Erythroblast (primary cell): ENCODE results near the gene FRK.
"Not testable (repeated sequence)": the region's sequence is repeated elsewhere in the genome, so short reads cannot be mapped to it uniquely, and the experiment has no call there.

Source experiments
- DNase-seq, 2 experiments: peaks; one replicate each; lab custom pipeline; 2025; lab: John Stamatoyannopoulos, UW
- GATA1 ChIP-seq: IDR thresholded peaks from 2 replicates; pipeline ENCODE4 v1.6.1; 2011; ENCODE audit warnings: low read depth, mild to moderate bottlenecking, control low read depth, low read length, moderate library complexity
- POLR2A ChIP-seq: IDR thresholded peaks from 2 replicates; pipeline ENCODE4 v1.6.1; 2011; ENCODE audit warnings: mild to moderate bottlenecking, low read length

FRK gene

DNA sequence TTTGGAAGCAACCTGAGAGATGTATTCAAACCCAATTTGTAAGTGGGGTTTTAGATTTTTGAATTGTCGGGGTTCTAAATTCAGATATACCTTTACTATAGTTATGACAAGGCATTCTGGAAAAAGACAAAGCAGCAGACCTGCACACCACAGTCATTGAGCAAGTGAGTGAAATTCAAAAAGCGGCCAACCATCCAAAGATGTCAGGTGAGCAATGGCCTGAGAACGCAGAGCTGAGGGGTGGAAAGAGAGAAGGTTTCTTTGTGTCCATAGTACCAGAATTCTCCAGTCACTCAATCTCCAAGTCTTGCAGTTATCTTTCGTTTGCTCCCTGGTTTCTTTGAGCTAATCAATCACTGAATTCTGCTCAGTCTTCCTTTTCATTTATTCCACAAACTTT lies 1.8 kb upstream of the FRK start:
- no peak for DNase-seq
- TF ChIP-seq GATA1 = no peak
- TF ChIP-seq POLR2A = no peak

DNA sequence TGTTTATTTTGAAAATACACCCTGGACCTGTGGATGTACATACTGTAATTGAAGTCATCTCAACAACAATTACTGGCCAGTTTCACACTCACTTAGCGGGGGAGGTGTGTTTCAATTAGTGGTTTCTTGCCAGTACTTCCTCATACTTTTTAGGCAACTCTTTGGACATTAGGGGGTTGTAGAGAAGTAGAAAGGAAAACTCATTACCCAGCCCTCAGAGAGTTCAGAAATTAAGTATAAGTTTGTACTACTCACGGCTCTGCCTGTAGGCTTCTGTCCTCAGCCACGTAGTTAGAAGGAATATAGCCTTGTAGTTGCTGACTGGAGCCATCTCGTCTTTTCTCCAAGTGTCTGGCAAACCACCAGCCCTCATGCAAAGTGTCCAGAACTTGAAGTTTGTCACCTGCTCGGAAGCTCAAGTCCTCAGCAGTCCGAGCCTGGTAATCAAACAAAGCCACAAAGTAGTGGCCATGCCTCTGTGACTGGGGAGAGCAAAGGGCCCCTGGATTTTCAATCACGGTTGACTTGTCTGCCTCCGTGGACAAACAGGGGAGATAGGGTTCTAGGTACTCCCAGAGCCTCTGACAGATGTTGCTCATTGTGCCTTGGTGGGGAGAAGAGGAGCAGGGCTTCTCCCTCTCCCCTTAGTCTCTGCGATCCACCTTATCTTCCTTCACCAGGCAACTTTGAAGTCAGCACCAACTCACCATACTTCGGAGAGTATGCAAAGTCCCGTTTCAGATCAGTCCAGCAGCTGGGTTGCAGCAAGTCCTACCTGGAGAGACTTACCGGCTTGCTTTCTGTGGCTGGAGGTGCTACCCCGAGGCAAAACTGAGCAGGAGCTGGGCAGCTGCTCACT lies 749 bp downstream of the FRK start:
- DNase-seq = peak; percentile 6 to 54
- TF ChIP-seq POLR2A (no peak), GATA1 (no peak)

DNA sequence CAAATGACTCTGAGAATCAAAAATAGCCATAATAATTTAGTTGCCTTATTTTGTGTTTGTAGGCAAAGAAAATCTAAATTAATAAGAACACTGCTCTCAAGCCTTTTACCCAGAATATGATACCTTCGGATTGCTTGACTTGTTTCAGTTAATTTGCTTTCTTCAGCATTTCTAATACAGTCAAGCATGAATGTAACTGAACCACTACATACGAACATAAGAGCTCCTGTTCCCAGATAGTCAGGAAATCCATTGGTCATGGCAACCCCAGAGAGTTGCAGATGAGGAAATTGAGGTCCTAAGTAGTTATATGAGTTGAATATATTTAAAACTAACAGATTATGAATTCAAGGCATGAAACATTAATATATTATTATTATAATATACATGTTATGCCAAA lies 2.9 kb downstream of the FRK start:
- no peak for DNase-seq
- no peak for TF ChIP-seq POLR2A
- no peak for TF ChIP-seq GATA1

DNA sequence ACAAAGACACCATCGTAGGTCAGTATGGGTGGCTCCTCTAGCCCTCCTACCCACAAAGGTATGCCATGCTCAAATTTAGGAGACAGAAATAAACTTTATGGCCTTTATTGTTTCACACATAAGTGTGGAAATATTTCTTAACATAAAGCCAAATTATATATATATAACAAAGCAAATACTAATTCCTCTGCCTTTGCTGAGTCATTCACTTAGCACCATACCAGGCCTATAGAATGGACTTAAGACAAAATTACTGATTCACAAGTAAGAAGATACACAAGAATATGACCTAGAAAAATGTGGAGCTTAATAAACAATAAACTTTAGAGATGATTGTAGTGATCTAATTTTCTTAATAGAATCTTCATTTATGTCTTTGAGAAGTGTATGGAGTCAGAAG lies 5.2 kb downstream of the FRK start:
- TF ChIP-seq POLR2A (no peak), GATA1 (no peak)
- DNase-seq = no peak

DNA sequence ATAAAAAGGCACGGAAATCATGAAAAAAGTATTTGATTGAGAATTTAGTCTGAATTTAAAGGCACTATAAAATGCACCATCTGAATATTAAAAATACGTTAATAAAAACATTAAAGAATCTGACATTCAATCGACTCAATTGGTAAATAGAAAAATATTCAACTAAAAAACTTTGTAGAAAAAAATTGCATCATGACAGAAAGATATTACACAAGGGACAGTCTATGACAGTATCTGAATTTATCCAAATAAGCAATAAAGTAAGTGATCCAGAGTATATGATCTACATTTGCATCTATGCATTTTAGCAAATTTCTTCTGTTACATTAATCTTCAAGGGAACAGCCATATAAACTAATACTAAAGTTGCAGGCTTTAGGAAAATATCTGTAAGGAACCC lies 9.4 kb downstream of the FRK start:
- TF ChIP-seq GATA1 = no peak
- TF ChIP-seq POLR2A = no peak
- no peak for DNase-seq

DNA sequence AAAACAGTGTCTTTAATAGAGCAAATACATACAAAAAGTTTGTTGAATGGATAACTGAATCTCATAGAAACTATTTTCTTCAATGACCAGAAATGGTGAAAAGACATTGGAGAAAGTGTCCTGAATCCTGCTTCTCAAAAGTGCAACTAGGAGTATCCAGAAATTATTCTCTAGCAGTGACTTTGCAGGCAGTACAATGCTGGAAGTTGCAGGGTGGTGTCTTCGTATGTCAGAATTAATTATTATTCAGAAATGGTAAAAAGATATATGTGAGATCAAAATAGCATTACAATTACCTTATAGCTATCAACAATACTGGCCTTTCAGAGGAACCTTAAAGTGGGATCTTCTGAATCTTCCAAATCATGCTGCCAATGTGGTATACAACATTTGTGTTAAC lies 10.0 kb downstream of the FRK start:
- DNase-seq = no peak
- no peak for TF ChIP-seq GATA1
- no peak for TF ChIP-seq POLR2A

DNA sequence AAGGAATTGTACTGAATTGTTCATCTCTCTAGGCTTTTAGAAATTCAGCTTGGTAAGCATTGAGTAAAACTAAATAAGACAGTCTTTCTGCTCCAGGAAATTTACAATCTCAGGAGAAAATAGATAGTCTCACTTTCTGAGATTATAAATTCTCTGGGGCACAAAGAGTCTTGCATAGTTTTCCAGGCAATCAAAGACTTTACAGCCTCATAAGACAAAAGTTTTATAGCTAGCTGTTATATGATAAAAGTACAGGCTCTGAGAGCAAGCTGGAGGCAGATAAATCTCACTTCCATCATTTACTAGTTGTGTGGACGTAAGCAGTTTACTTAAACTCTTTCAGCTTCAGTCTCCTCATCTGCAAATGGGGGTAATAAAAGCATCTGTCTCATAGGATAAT lies 11.4 kb downstream of the FRK start:
- TF ChIP-seq GATA1 (no peak), POLR2A (no peak)
- DNase-seq = no peak

DNA sequence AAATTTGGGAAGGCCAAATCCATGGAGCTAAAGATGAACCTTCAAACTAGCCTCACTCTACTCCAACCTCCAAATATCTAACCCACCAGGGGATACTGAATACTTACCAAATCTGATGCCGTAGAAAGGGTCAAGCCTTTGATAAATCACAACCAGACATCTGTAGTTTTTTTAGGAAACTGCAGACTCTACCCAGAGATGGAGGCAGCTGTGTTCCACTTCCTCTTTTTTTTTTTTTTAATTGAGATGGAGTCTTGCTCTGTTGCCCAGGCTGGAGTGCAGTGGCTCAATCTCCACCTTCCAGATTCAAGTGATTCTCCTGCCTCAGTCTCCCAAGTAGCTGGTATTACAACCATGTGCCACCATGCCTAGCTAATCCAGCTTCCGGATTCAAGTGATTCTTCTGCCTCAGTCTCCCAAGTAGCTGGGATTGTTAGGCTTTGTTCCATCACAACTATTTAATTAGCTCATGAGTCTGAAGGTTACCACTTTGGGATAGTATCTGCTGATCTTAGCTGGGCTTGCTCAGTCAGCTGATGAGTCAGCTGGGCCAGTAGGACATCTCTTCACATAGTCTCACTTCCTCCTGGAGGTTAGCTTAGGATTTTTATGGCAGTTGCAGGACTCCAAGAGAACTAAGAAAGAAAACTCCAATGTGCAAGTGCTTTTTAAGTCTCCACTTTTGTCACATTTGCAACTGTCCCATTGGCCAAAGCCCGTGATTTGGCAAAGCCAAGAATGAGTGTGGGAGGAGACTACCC lies 13.3 kb downstream of the FRK start:
- TF ChIP-seq GATA1 (no peak), POLR2A (no peak)
- DNase-seq = no peak

DNA sequence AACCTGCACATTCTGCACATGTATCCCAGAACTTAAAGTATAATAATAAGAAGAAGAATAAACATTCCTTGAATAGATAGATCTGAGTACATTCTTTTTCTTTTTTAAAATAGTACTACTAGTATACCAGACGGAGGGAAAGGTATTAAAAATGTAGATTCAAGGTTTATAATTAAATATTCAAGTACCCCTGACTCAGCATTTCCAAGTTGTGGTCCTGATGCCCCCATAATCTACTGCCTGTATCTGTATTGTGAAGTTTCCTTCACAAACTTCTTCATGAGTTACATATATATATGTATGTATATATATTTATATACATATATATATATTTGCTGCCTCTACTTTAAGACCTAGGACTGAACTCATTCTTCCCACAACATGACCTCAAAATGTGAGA lies 14.0 kb downstream of the FRK start:
- TF ChIP-seq POLR2A (no peak), GATA1 (no peak)
- DNase-seq = no peak

DNA sequence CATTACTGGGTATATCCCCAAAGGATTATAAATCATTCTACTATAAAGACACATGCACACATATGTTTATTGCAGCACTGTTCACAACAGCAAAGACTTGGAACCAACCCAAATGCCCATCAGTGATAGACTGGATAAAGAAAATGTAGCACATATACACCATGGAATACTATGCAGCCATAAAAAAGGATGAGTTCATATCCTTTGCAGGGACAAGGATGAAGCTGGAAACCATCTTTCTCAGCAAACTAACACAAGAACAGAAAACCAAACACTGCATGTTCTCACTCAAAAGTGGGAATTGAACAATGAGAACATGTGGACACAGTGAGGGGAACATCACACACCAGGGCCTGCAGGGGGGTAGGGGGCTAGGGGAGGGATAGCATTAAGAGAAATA lies 14.4 kb downstream of the FRK start:
- DNase-seq = not testable (repeated sequence)

DNA sequence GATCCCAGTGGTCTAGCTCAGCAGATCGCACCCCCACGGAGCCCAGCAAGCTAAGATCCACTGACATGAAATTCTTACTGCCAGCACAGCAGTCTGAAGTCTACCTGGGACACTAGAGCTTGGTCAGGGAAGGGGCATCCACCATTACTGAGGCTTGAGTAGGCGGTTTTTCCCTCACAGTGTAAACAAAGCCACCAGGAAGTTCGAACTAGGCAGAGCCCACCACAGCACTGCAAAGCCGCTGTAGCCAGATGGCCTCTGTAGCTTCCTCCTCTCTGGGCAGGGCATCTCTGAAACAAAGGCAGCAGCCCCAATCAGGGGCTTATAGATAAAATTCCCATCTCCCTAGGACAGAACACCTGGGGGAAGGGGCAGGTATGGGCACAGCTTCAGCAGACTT lies 18.8 kb downstream of the FRK start:
- no peak for DNase-seq
- TF ChIP-seq GATA1 (no peak), POLR2A (no peak)

DNA sequence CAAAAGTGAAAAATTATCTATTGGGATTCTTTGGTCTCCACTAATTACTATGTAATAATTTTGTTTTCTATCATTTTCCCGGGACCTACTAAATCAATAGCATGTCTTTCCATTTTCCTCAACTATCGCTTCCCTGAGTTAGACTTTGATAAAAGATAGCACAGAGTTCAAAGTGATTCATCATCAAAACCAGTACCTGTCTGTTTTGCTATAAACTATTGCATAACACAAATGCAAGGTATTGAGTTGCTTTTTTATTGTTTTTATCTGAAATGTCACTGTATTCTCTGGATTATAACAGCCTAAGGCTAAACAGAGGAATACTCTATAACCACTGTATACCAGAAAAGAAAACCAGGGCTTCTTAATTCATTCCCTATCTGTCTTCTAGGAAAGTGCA lies 19.7 kb downstream of the FRK start:
- no peak for DNase-seq
- TF ChIP-seq POLR2A (no peak), GATA1 (no peak)

DNA sequence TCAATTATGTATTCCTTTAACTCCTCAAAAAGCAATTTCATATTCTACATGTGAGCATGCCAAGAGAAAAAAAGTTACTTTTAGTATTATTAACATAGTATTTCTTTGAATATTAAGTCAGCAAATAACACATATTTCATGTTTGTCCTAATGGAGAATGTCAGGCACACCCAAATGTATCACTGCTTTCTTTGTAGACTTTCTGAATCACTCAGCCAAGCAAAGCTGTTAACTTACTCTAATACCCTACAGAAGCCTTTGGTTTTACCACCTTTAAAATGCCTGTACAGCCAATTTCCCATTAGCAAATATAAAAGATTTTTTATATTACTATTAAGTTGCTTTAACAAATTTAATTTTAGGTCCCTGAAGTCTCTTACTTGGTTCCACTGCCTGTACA lies 23.8 kb downstream of the FRK start:
- DNase-seq = no peak
- TF ChIP-seq POLR2A = no peak
- TF ChIP-seq GATA1 = no peak

DNA sequence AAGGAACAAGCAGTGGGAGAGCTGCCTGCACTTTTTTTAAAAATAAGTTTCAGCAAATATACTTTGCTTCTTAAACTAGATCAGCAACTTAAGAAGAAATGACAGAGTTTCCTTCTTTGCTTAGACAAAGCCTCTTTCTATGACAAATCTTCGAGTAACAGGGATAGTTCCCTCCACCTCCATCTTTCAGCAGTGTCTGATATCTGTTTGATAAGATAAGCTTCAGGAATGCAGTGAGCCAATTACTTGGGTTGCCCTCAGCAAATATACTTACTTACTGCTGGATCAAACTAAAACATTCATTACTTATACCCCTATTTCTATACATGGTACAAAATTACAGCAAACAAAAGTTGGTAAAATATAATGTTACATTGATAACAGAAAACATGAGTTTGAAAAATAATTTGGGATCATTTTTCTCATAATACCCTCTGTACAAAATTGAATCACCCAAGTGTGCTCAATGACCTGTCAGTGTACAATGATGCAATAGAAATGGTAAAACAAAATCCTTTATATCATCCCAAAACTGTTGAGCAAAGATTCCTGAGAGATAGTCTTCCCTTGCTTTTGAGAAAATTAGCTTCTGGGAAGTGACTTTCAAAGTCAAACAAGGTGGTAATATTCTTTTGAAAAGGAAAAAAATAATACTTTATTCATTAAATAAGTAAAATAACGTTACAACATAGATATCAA lies 24.5 kb downstream of the FRK start:
- DNase-seq = peak in 1 of 2 experiments; percentile 25
- no peak for TF ChIP-seq GATA1
- no peak for TF ChIP-seq POLR2A
